Uterus (tissue), 4 donors: Measurements from ENCODE around the gene STAB2. TPM values are rescaled to one million over a fixed set of nuclear protein-coding genes. Genes with fewer than 3 reads are reported as not detected.

Experiments used
- DNase-seq, 2 donors: peaks; one replicate each; pipeline ENCODE4 v3.0.0-alpha.2; 2019 to 2020
- H3K27ac ChIP-seq, 2 donors: fragments of 200-600 bp; sonication (generic); 1 replicate in 1 of 2; 2 replicates in 1 of 2; pipeline ENCODE4 v1.5.1; 2016 to 2018
- H3K27me3 ChIP-seq, 2 donors: fragments of 200-600 bp; sonication (generic); one replicate each; pipeline ENCODE4 v1.5.1; 2018 to 2019; ENCODE audit warnings: control low read depth in 1 of 2
- H3K36me3 ChIP-seq, 2 donors: fragments of 200-600 bp; sonication (generic); one replicate each; pipeline ENCODE4 v1.5.1; 2019; ENCODE audit warnings: control low read depth in 1 of 2
- H3K4me1 ChIP-seq, 2 donors: fragments of 200-600 bp; sonication (generic); one replicate each; pipeline ENCODE4 v1.5.1; 2018 to 2019; ENCODE audit warnings: control low read depth in 1 of 2
- H3K4me3 ChIP-seq, 2 donors: fragments of 200-600 bp; sonication (generic); 1 replicate in 1 of 2; 2 replicates in 1 of 2; pipeline ENCODE4 v1.5.1; 2018 to 2019; ENCODE audit warnings: mild to moderate bottlenecking in 1 of 2
- H3K9me3 ChIP-seq, 2 donors: fragments of 200-600 bp; sonication (generic); one replicate each; pipeline ENCODE4 v1.5.1; 2019; ENCODE audit warnings: control low read depth in 1 of 2
- POLR2A ChIP-seq, 2 donors: fragments of 450-650 bp; IDR thresholded peaks; one replicate each; pipeline ENCODE4 v1.6.1; 2016; ENCODE audit warnings: antibody characterized with exemption in 2 of 2, mild to moderate bottlenecking in 1 of 2, moderate library complexity in 1 of 2
- intact Hi-C: fragments of 100-400 bp; cut with DNase I; formaldehyde crosslinking; loops from one replicate; pipeline ENCODE4 v1.15.1; 2023; ENCODE audit warnings: low total_unique reads
- total RNA-seq, 4 donors: library from RNA; depleted of rRNA in 3 of 4; stranded (reverse); fragments of >200 nt in 3 of 4; gene quantifications; one replicate each; pipeline versions ENCODE4 v1.1.0 to v1.2.4, GENCODE V29; 2014 to 2023
- TF ChIP-seq, protein P1 (sequence below), 4 experiments: fragments of 200-600 bp in 2 of 4; fragments of 450-650 bp in 2 of 4; sonication (generic) in 2 of 4; IDR thresholded peaks; one replicate each; pipeline ENCODE4 v1.5.1; 2016 to 2019; ENCODE audit warnings: antibody characterized with exemption in 4 of 4, mild to moderate bottlenecking in 2 of 4, moderate library complexity in 1 of 4
- donor health status: DM: yes; HTN: yes; CAD: no.

The STAB2 gene
- total RNA-seq, 4 donors from 2014 or later, result 0.21 to 19.4 (median 2.6) TPM; not detected in 1

DNA sequence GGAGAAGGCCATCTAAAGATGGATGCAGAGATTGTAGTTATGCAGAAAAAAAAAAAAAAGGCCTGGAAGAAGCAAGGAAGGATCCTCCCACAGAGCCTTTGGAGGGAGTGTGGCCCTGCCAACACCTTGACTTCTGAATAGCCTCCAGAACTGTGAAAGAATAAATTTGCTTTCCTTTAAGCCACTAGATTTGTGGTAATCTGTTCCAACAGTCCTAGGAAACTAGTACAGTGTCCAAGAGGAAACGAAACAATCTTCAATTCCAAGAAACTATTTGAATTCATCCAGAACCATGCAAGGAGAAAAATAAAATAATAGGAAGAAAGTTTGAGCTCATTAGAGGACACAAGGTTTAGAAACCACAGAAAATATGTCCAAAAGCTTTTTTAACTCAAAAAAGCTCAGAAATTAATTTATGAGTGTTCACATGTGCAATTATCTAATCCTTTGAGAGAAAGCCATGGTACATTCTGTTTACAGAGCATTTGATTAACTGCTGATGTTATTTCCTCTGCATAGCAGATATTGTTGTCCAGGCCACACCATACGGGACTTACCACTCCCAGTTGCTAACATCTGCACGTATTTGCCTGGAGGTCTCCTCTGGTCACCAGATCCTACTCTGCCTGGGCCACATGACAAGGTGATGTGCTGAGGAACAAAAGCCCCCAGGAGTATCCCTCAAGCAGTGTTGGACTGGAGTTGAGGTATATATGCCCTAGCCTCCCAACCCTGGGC, 30.0 kb upstream of the STAB2 start:
- Histone ChIP-seq H3K27me3 (no peaks in the 10 kb centered on the region), H3K9me3 (no peaks in the 10 kb centered on the region), H3K4me3 (no peak overlapping the region), H3K4me1 (no peaks in the 10 kb centered on the region), H3K36me3 (no peaks in the 10 kb centered on the region), H3K27ac (peak overlapping the region; percentile 47 to 51)
- peak; percentile 19 to 37 for DNase-seq
- TF ChIP-seq, protein P1, sequence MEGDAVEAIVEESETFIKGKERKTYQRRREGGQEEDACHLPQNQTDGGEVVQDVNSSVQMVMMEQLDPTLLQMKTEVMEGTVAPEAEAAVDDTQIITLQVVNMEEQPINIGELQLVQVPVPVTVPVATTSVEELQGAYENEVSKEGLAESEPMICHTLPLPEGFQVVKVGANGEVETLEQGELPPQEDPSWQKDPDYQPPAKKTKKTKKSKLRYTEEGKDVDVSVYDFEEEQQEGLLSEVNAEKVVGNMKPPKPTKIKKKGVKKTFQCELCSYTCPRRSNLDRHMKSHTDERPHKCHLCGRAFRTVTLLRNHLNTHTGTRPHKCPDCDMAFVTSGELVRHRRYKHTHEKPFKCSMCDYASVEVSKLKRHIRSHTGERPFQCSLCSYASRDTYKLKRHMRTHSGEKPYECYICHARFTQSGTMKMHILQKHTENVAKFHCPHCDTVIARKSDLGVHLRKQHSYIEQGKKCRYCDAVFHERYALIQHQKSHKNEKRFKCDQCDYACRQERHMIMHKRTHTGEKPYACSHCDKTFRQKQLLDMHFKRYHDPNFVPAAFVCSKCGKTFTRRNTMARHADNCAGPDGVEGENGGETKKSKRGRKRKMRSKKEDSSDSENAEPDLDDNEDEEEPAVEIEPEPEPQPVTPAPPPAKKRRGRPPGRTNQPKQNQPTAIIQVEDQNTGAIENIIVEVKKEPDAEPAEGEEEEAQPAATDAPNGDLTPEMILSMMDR (IDR thresholded peaks at IDR 0.05), result no peak
- TF ChIP-seq POLR2A (IDR thresholded peaks at IDR 0.05), result no peak
- intact Hi-C loops, result no loop called here

DNA sequence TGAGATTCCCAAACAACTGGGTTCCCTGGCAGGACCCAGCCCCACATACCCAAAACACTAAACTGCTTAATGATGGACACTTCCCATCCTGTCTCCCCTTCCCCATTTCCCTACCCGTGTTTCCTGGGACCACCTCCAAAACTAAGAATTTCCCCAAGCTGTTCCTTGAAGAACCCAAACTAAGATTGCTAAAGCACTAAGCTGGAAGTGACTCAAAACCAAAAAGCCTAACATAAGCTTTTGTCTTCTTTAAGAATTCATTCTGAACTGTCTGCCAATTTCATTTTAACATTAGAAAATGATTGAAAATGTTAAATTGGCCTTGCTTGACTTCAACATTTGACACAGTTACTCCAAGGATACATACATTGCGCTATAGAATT, 29.5 kb upstream of the STAB2 start:
- no peak for TF ChIP-seq POLR2A (IDR thresholded peaks at IDR 0.05)
- TF ChIP-seq, protein P1 (IDR thresholded peaks at IDR 0.05), result no peak
- H3K9me3 ChIP-seq, result no peaks in the 10 kb centered on the region

DNA sequence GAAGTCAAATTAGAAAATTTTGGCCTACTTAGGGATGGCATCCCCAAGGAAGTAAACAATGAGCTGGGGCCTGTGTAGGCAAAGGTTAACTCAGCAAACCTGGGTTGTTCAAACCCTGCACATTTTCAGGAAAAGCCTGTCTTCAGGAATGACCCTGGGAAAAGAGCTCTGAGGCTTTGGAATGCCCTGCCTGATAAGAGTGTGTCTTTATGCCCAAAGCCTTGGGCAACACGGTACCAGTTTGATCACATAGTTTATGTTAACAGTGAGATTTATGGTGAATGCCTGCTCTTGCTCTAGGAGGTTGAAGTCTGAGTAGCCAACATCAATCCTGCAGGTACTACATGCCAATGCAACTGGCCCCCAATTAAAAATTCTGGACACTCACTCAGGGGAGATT, 28.2 kb upstream of the STAB2 start:
- intact Hi-C loops, result no loop called here
- TF ChIP-seq, protein P1 (IDR thresholded peaks at IDR 0.05), result no peak
- TF ChIP-seq POLR2A (IDR thresholded peaks at IDR 0.05), result no peak
- DNase-seq, result no peak
- no peak overlapping the region for H3K4me3 ChIP-seq
- no peaks in the 10 kb centered on the region for H3K4me1 ChIP-seq
- H3K27me3 ChIP-seq, result no peaks in the 10 kb centered on the region
- no peaks in the 10 kb centered on the region for H3K36me3 ChIP-seq
- H3K9me3 ChIP-seq, result no peaks in the 10 kb centered on the region
- H3K27ac ChIP-seq, result no peak overlapping the region

More for the DNA sequence above, 29.5 kb upstream of the STAB2 start:
- no peak for DNase-seq
- intact Hi-C loops, result no loop called here
- H3K4me3 ChIP-seq, result no peak overlapping the region
- no peaks in the 10 kb centered on the region for H3K4me1 ChIP-seq
- H3K36me3 ChIP-seq, result no peaks in the 10 kb centered on the region
- H3K27ac ChIP-seq, result peak overlapping the region; percentile 47 to 51
- H3K27me3 ChIP-seq, result no peaks in the 10 kb centered on the region

- Histone ChIP-seq H3K27ac (no peak overlapping the region), H3K4me3 (no peak overlapping the region), H3K4me1 (no peaks in the 10 kb centered on the region), H3K9me3 (peaks cover 0 to 6% of the 10 kb centered on the region in 2 donors), H3K36me3 (no peaks in the 10 kb centered on the region), H3K27me3 (no peaks in the 10 kb centered on the region)
- no peak for DNase-seq
- intact Hi-C loops, result no loop called here
- no peak for TF ChIP-seq POLR2A (IDR thresholded peaks at IDR 0.05)
- TF ChIP-seq, protein P1 (IDR thresholded peaks at IDR 0.05), result no peak
Measured at GRCh38 chr12:103560604-103561101, 26.4 kb upstream of the STAB2 start.

DNA sequence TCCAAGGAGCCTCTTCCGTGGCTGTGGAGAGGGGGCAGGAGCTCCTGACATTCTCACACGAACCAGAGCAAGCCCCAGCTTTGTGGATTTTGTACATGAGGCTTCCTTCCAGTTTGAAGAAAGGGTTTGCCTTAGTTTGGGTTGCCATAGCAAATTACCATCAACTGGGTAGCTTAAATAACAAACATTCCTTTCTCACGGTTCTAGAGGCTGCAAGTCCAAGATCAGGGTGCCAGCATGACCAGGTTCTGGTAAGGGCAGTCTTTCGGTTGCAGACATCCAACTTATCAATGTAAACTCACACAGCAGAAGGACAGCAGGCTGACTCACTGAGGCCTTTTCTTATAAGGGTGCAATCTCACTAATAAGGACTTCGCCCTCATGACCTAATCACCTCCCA, 25.9 kb upstream of the STAB2 start:
- no peak overlapping the region for H3K27ac ChIP-seq
- intact Hi-C loops, result no loop called here
- no peaks in the 10 kb centered on the region for H3K36me3 ChIP-seq
- H3K27me3 ChIP-seq, result no peaks in the 10 kb centered on the region
- TF ChIP-seq, protein P1 (IDR thresholded peaks at IDR 0.05), result no peak
- no peak for TF ChIP-seq POLR2A (IDR thresholded peaks at IDR 0.05)
- H3K9me3 ChIP-seq, result peaks cover 0 to 8% of the 10 kb centered on the region in 2 donors
- no peaks in the 10 kb centered on the region for H3K4me1 ChIP-seq
- H3K4me3 ChIP-seq, result no peak overlapping the region
- DNase-seq, result no peak
